K562 (cell line): ENCODE measurements around the gene GRK3. TPM values are rescaled to one million over a fixed set of nuclear protein-coding genes. Genes with fewer than 3 reads are reported as not detected.

Experiments used
- ETV1 ChIP-seq: fragments of 450-650 bp; conservative IDR thresholded peaks from 2 replicates; pipeline ENCODE4 v1.6.1; 2016; ENCODE audit warnings: missing genetic modification characterization, control low read depth, low read depth, missing compliant biosample characterization
- FOXA3 ChIP-seq, 2 experiments: fragments of 450-650 bp in 1 of 2; sonication (generic) in 1 of 2; formaldehyde crosslinking; IDR thresholded peaks in 1 of 2; conservative IDR thresholded peaks in 1 of 2; 2 replicates each; pipeline versions ENCODE4 v1.4.0 to v1.8.0; 2020 to 2022; ENCODE audit warnings: mild to moderate bottlenecking in 2 of 2, missing genetic modification reagents in 1 of 2
- NFIX ChIP-seq: fragments of 250-450 bp; sonication (Bioruptor Pico); IDR thresholded peaks from 2 replicates; pipeline ENCODE4 v1.4.0; 2020; ENCODE audit warnings: low read depth, mild to moderate bottlenecking, moderate library complexity
- RCOR1 ChIP-seq, 2 experiments: IDR thresholded peaks; 2 replicates each; pipeline ENCODE4 v1.6.1; 2012; ENCODE audit warnings: low read depth in 2 of 2, low read length in 2 of 2, borderline replicate concordance in 1 of 2, improper control_type of control experiment in 1 of 2
- SPI1 ChIP-seq: IDR thresholded peaks from 2 replicates; pipeline ENCODE4 v1.6.1; 2011; ENCODE audit warnings: low read depth, low read length, control low read depth, borderline replicate concordance
- SREBF2 ChIP-seq: sonication (generic); formaldehyde crosslinking; IDR thresholded peaks from 2 replicates; pipeline ENCODE4 v1.4.0; 2020; ENCODE audit warnings: mild to moderate bottlenecking, missing genetic modification reagents
- ZBTB40 ChIP-seq, 2 experiments: fragments of 450-650 bp in 1 of 2; sonication (generic) in 1 of 2; formaldehyde crosslinking in 1 of 2; IDR thresholded peaks; 2 replicates each; pipeline versions ENCODE4 v1.7.1 to v1.9.0; 2016 to 2022; ENCODE audit warnings: inconsistent platforms in 1 of 2, mild to moderate bottlenecking in 1 of 2, missing genetic modification reagents in 1 of 2
- ZNF146 ChIP-seq: IDR thresholded peaks from one replicate; pipeline ENCODE4 v1.6.1; 2018; ENCODE audit warnings: missing compliant biosample characterization; ENCODE audit not compliant: unreplicated experiment
- ZNF436 ChIP-seq: fragments of 250-450, 450-650 bp; sonication (Bioruptor Pico); formaldehyde crosslinking; IDR thresholded peaks from 2 replicates; pipeline ENCODE4 v1.7.0; 2020; ENCODE audit warnings: mild to moderate bottlenecking
- ZSCAN32 ChIP-seq: fragments of 450-650 bp; formaldehyde crosslinking; IDR thresholded peaks from 2 replicates; pipeline ENCODE4 v1.4.0; 2020; ENCODE audit warnings: mild to moderate bottlenecking, moderate library complexity
- polyA plus RNA-seq, 8 experiments: library from polyadenylated mRNA; depleted of rRNA in 4 of 8; stranded (reverse) in 5 of 8; unstranded in 3 of 8; fragments of >200 nt; fragmentation: Nextera tagmentation in 2 of 8; fragmentation: Illumina TruSeq in 1 of 8; extraction: Ambion mirVana in 2 of 8; extraction: Trizol in 1 of 8; gene quantifications; 2 replicates each; pipeline versions ENCODE4 v1.2.1 to v1.2.3, GENCODE V29; 2011 to 2014; ENCODE audit warnings: inconsistent platforms in 1 of 8, missing spikeins in 1 of 8
- total RNA-seq, 7 experiments: library from RNA; depleted of rRNA in 6 of 7; stranded (reverse); fragments of >200 nt in 6 of 7; fragmentation: Illumina TruSeq in 2 of 7; extraction: Trizol in 2 of 7; gene quantifications; 2 replicates each; pipeline versions ENCODE4 v1.2.1 to v1.2.3, GENCODE V29; 2011 to 2021; ENCODE audit warnings: low replicate concordance in 1 of 7
- TF ChIP-seq, protein P1 (sequence below): fragments of 450-650 bp; IDR thresholded peaks from 2 replicates; pipeline ENCODE4 v1.6.1; 2014; ENCODE audit warnings: low read depth, mild to moderate bottlenecking, moderate library complexity, borderline replicate concordance
- TF ChIP-seq, protein P2 (sequence below), 3 experiments: fragments of 200-800 bp in 1 of 3; sonication (Bioruptor generic) in 1 of 3; sonication (generic) in 1 of 3; formaldehyde crosslinking in 1 of 3; IDR thresholded peaks; 2 replicates each; pipeline versions ENCODE4 v1.6.1 to v1.8.0; 2016 to 2022; ENCODE audit warnings: mild to moderate bottlenecking in 2 of 3, missing compliant biosample characterization in 2 of 3, missing genetic modification characterization in 2 of 3, missing genetic modification reagents in 1 of 3

Gene GRK3
- total and polyA plus RNA-seq, 9 of the 15 experiments (the other 6 are each of a cell fraction or from before 2014, with no cell fraction given): 1.4 to 7.6 (median 3.6) TPM

GRCh38 chr22:25747245-25747944 is 182.9 kb downstream of the GRK3 start (continued):
- TF ChIP-seq, protein P1, sequence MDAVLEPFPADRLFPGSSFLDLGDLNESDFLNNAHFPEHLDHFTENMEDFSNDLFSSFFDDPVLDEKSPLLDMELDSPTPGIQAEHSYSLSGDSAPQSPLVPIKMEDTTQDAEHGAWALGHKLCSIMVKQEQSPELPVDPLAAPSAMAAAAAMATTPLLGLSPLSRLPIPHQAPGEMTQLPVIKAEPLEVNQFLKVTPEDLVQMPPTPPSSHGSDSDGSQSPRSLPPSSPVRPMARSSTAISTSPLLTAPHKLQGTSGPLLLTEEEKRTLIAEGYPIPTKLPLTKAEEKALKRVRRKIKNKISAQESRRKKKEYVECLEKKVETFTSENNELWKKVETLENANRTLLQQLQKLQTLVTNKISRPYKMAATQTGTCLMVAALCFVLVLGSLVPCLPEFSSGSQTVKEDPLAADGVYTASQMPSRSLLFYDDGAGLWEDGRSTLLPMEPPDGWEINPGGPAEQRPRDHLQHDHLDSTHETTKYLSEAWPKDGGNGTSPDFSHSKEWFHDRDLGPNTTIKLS: peak; percentile 38; the same call in 1 of the 2 replicates
- no peak for TF ChIP-seq SPI1
- no peak for TF ChIP-seq ETV1
- TF ChIP-seq, protein P2, sequence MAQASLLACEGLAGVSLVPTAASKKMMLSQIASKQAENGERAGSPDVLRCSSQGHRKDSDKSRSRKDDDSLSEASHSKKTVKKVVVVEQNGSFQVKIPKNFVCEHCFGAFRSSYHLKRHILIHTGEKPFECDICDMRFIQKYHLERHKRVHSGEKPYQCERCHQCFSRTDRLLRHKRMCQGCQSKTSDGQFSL (CRISPR knock-in tag; IDR thresholded peaks at IDR 0.05): no peak
- TF ChIP-seq, protein P2 (tag; IDR thresholded peaks at IDR 0.05): no peak
- no peak for TF ChIP-seq ZNF436 (CRISPR knock-in tag)
- TF ChIP-seq NFIX (CRISPR knock-in tag): no peak
- no peak for TF ChIP-seq SREBF2 (CRISPR knock-in tag)
- no peak for TF ChIP-seq FOXA3 (CRISPR knock-in tag; conservative IDR thresholded peaks at IDR 0.05 in 1 of 2, IDR thresholded peaks at IDR 0.05 in 1 of 2)
- no peak for TF ChIP-seq ZBTB40 (IDR thresholded peaks at IDR 0.05)
- no peak for TF ChIP-seq ZBTB40 (CRISPR knock-in tag; IDR thresholded peaks at IDR 0.05)
- peak in 1 of 2 experiments; percentile 94; a peak in 2 of 4 replicates for TF ChIP-seq RCOR1 (IDR thresholded peaks at IDR 0.05; ENCODE audit: borderline replicate concordance in 1 of 2, low read depth in 2 of 2, low read length in 2 of 2)
- TF ChIP-seq ZNF146 (CRISPR knock-in tag): no peak
- no peak for TF ChIP-seq ZSCAN32 (CRISPR knock-in tag)
